NCI-H1694 (cell line): ENCODE results near the gene RPS16.

Experiments
- DNase-seq: peaks from one replicate; lab custom pipeline; 2025; lab: John Stamatoyannopoulos, UW

RPS16 gene

GRCh38 chr19:39449116-39449797 is 13.5 kb upstream of the RPS16 start:
- no peak for DNase-seq

GRCh38 chr19:39448271-39448670 is 12.5 kb upstream of the RPS16 start:
- DNase-seq = no peak

GRCh38 chr19:39446365-39447084 is 10.8 kb upstream of the RPS16 start:
- no peak for DNase-seq

GRCh38 chr19:39445196-39446111 is 9.7 kb upstream of the RPS16 start, which contains the start of gene SUPT5H:
Gene SUPT5H, plus strand, starts transcription at chr19:39445582. Its CDS starts 309 bp downstream, at chr19:39445891.
- peak; percentile 97 for DNase-seq

- no peak for DNase-seq
Observed at GRCh38 chr19:39444598-39445195, 8.9 kb upstream of the RPS16 start.

- DNase-seq = no peak
Observed at GRCh38 chr19:39438270-39438934, 2.7 kb upstream of the RPS16 start.

GRCh38 chr19:39436350-39436716 is 584 bp upstream of the RPS16 start:
- DNase-seq = no peak

- no peak for DNase-seq
Observed at GRCh38 chr19:39434123-39435076, 1.3 kb downstream of the RPS16 start.

GRCh38 chr19:39433480-39434079 is 2.2 kb downstream of the RPS16 start:
- DNase-seq = no peak

GRCh38 chr19:39432677-39433025 is 3.1 kb downstream of the RPS16 start:
- DNase-seq = no peak

GRCh38 chr19:39430675-39431593 is 4.8 kb downstream of the RPS16 start:
- no peak for DNase-seq

- DNase-seq = no peak
Observed at GRCh38 chr19:39428283-39429112, 7.3 kb downstream of the RPS16 start.

- no peak for DNase-seq
Observed at GRCh38 chr19:39427707-39428106, 8.0 kb downstream of the RPS16 start.

- no peak for DNase-seq
Observed at GRCh38 chr19:39426170-39426569, 9.6 kb downstream of the RPS16 start.

- DNase-seq = no peak
Observed at GRCh38 chr19:39425744-39426143, 10.0 kb downstream of the RPS16 start.

- no peak for DNase-seq
Observed at GRCh38 chr19:39424934-39425333, 10.8 kb downstream of the RPS16 start.

- DNase-seq = no peak
Observed at GRCh38 chr19:39423258-39424086, 12.3 kb downstream of the RPS16 start.
